NT2/D1 (cell line): ENCODE measurements around the gene CCDC13.

Experiments
- YY1 ChIP-seq: IDR thresholded peaks from 2 replicates; pipeline ENCODE4 v1.6.1; 2011; ENCODE audit not compliant: insufficient read length, insufficient read depth
- ZNF274 ChIP-seq: IDR thresholded peaks from 2 replicates; pipeline ENCODE4 v1.6.1; 2011; ENCODE audit warnings: mild to moderate bottlenecking, low read depth, low read length

- TF ChIP-seq ZNF274 (no peak), YY1 (no peak)
These were observed 20.6 kb downstream of the CCDC13 start for GRCh38 chr3:42752441-42752840.
